Endodermal cell (in vitro differentiated cells): Measurements from ENCODE around the gene ARHGAP26. TPM values are rescaled to one million over a fixed set of nuclear protein-coding genes. Genes with fewer than 3 reads are reported as not detected.

Source experiments
- DNase-seq: peaks from one replicate; pipeline ENCODE4 v3.0.0-alpha.2; 2017
- H3K27ac ChIP-seq: 2 replicates; pipeline ENCODE4 v1.5.1; 2013; ENCODE audit warnings: mild to moderate bottlenecking, low read depth, low read length, moderate library complexity
- H3K27me3 ChIP-seq: 2 replicates; pipeline ENCODE4 v1.6.1; 2013; ENCODE audit warnings: mild to moderate bottlenecking, low read length, moderate library complexity; ENCODE audit not compliant: insufficient read depth, control insufficient read depth, poor library complexity, severe bottlenecking
- H3K36me3 ChIP-seq: 2 replicates; pipeline ENCODE4 v1.7.0; 2013; ENCODE audit warnings: mild to moderate bottlenecking, low read length, moderate library complexity; ENCODE audit not compliant: control insufficient read depth, insufficient read depth
- H3K4me1 ChIP-seq: one replicate; pipeline ENCODE4 v1.7.0; 2013; ENCODE audit warnings: low read length; ENCODE audit not compliant: control insufficient read depth, insufficient read depth
- H3K4me3 ChIP-seq: 2 replicates; pipeline ENCODE4 v1.5.1; 2013; ENCODE audit warnings: mild to moderate bottlenecking, low read length, moderate library complexity
- H3K9ac ChIP-seq: 2 replicates; pipeline ENCODE4 v1.6.1; 2013; ENCODE audit warnings: mild to moderate bottlenecking, low read length, moderate library complexity; ENCODE audit not compliant: poor library complexity, severe bottlenecking; ENCODE audit errors: extremely low read depth
- H3K9me3 ChIP-seq: 2 replicates; pipeline ENCODE4 v1.6.1; 2013; ENCODE audit warnings: mild to moderate bottlenecking, low read length, moderate library complexity; ENCODE audit not compliant: control insufficient read depth
- H3K27ac Mint-ChIP-seq: 2 replicates; pipeline ENCODE4 v1.8.0; 2020; ENCODE audit warnings: mixed read lengths
- H3K27me3 Mint-ChIP-seq: 2 replicates; pipeline ENCODE4 v1.8.0; 2021; ENCODE audit warnings: mild to moderate bottlenecking, mixed read lengths; ENCODE audit not compliant: insufficient read depth
- H3K36me3 Mint-ChIP-seq: 2 replicates; pipeline ENCODE4 v1.8.0; 2020; ENCODE audit warnings: low read depth, mixed read lengths
- H3K4me1 Mint-ChIP-seq: 2 replicates; pipeline ENCODE4 v1.8.0; 2020; ENCODE audit warnings: mixed read lengths
- H3K4me3 Mint-ChIP-seq: 2 replicates; pipeline ENCODE4 v1.8.0; 2020; ENCODE audit warnings: mild to moderate bottlenecking, moderate library complexity, mixed read lengths
- H3K9me3 Mint-ChIP-seq: 2 replicates; pipeline ENCODE4 v1.8.0; 2020; ENCODE audit warnings: mild to moderate bottlenecking, mixed read lengths
- CTCF ChIP-seq: fragments of 200-600 bp; sonication (generic); conservative IDR thresholded peaks from 2 replicates; pipeline ENCODE4 v1.5.0; 2021; ENCODE audit warnings: antibody characterized with exemption, mild to moderate bottlenecking
- WGBS, 2 experiments: methylation state at CpG; one replicate each; pipeline versions ENCODE4 v1.1.5 to v1.1.7; 2013; ENCODE audit warnings: missing lambda C conversion rate in 2 of 2, mixed read lengths in 1 of 2; ENCODE audit not compliant: insufficient coverage in 1 of 2, insufficient read length in 1 of 2; 5-methylcytosine and 5-hydroxymethylcytosine counted together
- total RNA-seq, 2 donors: library from RNA; stranded (reverse); fragmentation: NEBNext Ultra II Directional in 1 of 2; extraction: Animal tissue kit (Norgen Biotek cat#: 25700) in 1 of 2; gene quantifications; 2 replicates in 1 of 2; 3 replicates in 1 of 2; pipeline ENCODE4 v1.2.1, GENCODE V29; 2021

ARHGAP26 gene
- total RNA-seq, 2 donors from 2014 or later: 49.2 to 60.5 TPM

GRCh38 chr5:143145243-143146160 lies 375.3 kb downstream of the ARHGAP26 start:
- Mint-ChIP-seq H3K9me3 (no peaks in the 10 kb centered on the region), H3K4me3 (no peak overlapping the region), H3K27me3 (peaks cover 1% of the 10 kb centered on the region), H3K4me1 (peaks cover 12% of the 10 kb centered on the region), H3K27ac (no peak overlapping the region), H3K36me3 (peaks cover 29% of the 10 kb centered on the region)
- H3K9me3 ChIP-seq: no peaks in the 10 kb centered on the region
- H3K27me3 ChIP-seq: no peaks in the 10 kb centered on the region
- no peak overlapping the region for H3K4me3 ChIP-seq
- TF ChIP-seq CTCF: no peak
- no peaks in the 10 kb centered on the region for H3K36me3 ChIP-seq
- H3K4me1 ChIP-seq: no peaks in the 10 kb centered on the region
- no peak overlapping the region for H3K27ac ChIP-seq
- no peak for DNase-seq
- no peak overlapping the region for H3K9ac ChIP-seq
- 86 to 98% methylated on average over 6 to 9 of the region's 9 CpGs for WGBS, 2 experiments

- no peak overlapping the region for H3K27ac ChIP-seq
- no peak overlapping the region for H3K4me3 Mint-ChIP-seq
- no peaks in the 10 kb centered on the region for H3K27me3 ChIP-seq
- H3K9me3 Mint-ChIP-seq: no peaks in the 10 kb centered on the region
- peaks cover 36% of the 10 kb centered on the region for H3K36me3 Mint-ChIP-seq
- no peak overlapping the region for H3K27ac Mint-ChIP-seq
- no peaks in the 10 kb centered on the region for H3K4me1 ChIP-seq
- peaks cover 12% of the 10 kb centered on the region for H3K4me1 Mint-ChIP-seq
- peaks cover 1% of the 10 kb centered on the region for H3K27me3 Mint-ChIP-seq
- H3K9me3 ChIP-seq: no peaks in the 10 kb centered on the region
- H3K4me3 ChIP-seq: no peak overlapping the region
- no peak for TF ChIP-seq CTCF
- H3K36me3 ChIP-seq: no peaks in the 10 kb centered on the region
- H3K9ac ChIP-seq: no peak overlapping the region
- no peak for DNase-seq
Measured at GRCh38 chr5:143146161-143146560, 376.0 kb downstream of the ARHGAP26 start.

GRCh38 chr5:143147383-143147782 lies 377.2 kb downstream of the ARHGAP26 start:
- peaks cover 12% of the 10 kb centered on the region for H3K4me1 Mint-ChIP-seq
- no peaks in the 10 kb centered on the region for H3K9me3 Mint-ChIP-seq
- Histone ChIP-seq H3K9ac (no peak overlapping the region), H3K4me1 (no peaks in the 10 kb centered on the region), H3K36me3 (no peaks in the 10 kb centered on the region), H3K9me3 (no peaks in the 10 kb centered on the region), H3K27ac (no peak overlapping the region), H3K27me3 (no peaks in the 10 kb centered on the region), H3K4me3 (no peak overlapping the region)
- H3K27me3 Mint-ChIP-seq: peaks cover 1% of the 10 kb centered on the region
- H3K4me3 Mint-ChIP-seq: no peak overlapping the region
- H3K36me3 Mint-ChIP-seq: peaks cover 45% of the 10 kb centered on the region
- TF ChIP-seq CTCF: no peak
- DNase-seq: no peak
- H3K27ac Mint-ChIP-seq: no peak overlapping the region
- WGBS, 2 experiments: 92 to 93% methylated on average over 2 to 4 of the region's 4 CpGs
